WERI-Rb-1 (cell line): Measurements from ENCODE around the gene TSPAN13.
A peak's percentile ranks its signal among the peaks of the same experiment; 100 is the strongest.

Experiments used
- DNase-seq: peaks from one replicate; pipeline ENCODE4 v3.0.0-alpha.2; 2020
- H3K27ac ChIP-seq: fragments of 250-450 bp; sonication (Bioruptor Pico); 2 replicates; pipeline ENCODE4 v1.5.1; 2020; ENCODE audit warnings: mild to moderate bottlenecking, moderate library complexity
- H3K27me3 ChIP-seq: fragments of 250-450 bp; sonication (Bioruptor Pico); 2 replicates; pipeline ENCODE4 v1.5.1; 2021; ENCODE audit warnings: mild to moderate bottlenecking, low read depth, moderate library complexity; ENCODE audit not compliant: insufficient read depth, severe bottlenecking
- H3K36me3 ChIP-seq: fragments of 250-450 bp; sonication (Bioruptor Pico); 2 replicates; pipeline ENCODE4 v1.5.1; 2020; ENCODE audit warnings: mild to moderate bottlenecking, moderate library complexity
- H3K4me3 ChIP-seq: 2 replicates; pipeline ENCODE4 v1.5.1; 2011; ENCODE audit warnings: low read depth, mild to moderate bottlenecking, control low read depth, low read length
- H3K9me3 ChIP-seq: fragments of 250-450 bp; sonication (Bioruptor Pico); 2 replicates; pipeline ENCODE4 v1.5.1; 2021; ENCODE audit warnings: mild to moderate bottlenecking, moderate library complexity; ENCODE audit not compliant: severe bottlenecking
- TF ChIP-seq, protein P1 (sequence below): IDR thresholded peaks from 2 replicates; pipeline ENCODE4 v1.5.1; 2011; ENCODE audit warnings: low read depth, mild to moderate bottlenecking, control low read depth, inconsistent platforms, low read length

TSPAN13 gene

DNA sequence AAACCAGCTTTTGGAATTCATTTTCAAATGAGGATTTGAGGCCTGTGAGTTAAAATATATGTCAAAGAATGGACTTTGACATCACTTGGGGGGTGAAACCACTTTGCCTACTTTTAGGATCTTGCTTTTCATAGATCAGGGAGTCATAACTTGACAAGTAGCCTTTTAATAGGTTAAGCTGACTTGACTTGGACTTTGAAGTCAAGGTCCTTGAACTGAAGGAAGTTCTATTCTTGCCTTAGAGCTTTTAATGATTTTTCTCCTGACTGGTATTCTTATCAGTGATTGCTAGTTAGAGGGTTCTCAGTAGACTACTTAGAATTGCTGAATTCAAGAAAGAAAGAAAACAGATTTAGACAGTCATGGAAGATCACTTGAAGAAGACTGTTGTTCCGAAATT, 33.6 kb downstream of the TSPAN13 start:
- H3K27me3 ChIP-seq: no peaks in the 10 kb centered on the region
- H3K9me3 ChIP-seq: no peaks in the 10 kb centered on the region
- TF ChIP-seq, protein P1, sequence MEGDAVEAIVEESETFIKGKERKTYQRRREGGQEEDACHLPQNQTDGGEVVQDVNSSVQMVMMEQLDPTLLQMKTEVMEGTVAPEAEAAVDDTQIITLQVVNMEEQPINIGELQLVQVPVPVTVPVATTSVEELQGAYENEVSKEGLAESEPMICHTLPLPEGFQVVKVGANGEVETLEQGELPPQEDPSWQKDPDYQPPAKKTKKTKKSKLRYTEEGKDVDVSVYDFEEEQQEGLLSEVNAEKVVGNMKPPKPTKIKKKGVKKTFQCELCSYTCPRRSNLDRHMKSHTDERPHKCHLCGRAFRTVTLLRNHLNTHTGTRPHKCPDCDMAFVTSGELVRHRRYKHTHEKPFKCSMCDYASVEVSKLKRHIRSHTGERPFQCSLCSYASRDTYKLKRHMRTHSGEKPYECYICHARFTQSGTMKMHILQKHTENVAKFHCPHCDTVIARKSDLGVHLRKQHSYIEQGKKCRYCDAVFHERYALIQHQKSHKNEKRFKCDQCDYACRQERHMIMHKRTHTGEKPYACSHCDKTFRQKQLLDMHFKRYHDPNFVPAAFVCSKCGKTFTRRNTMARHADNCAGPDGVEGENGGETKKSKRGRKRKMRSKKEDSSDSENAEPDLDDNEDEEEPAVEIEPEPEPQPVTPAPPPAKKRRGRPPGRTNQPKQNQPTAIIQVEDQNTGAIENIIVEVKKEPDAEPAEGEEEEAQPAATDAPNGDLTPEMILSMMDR: no peak
- no peak for DNase-seq
- H3K27ac ChIP-seq: no peak overlapping the region
- no peak overlapping the region for H3K4me3 ChIP-seq
- H3K36me3 ChIP-seq: peaks cover 2% of the 10 kb centered on the region

DNA sequence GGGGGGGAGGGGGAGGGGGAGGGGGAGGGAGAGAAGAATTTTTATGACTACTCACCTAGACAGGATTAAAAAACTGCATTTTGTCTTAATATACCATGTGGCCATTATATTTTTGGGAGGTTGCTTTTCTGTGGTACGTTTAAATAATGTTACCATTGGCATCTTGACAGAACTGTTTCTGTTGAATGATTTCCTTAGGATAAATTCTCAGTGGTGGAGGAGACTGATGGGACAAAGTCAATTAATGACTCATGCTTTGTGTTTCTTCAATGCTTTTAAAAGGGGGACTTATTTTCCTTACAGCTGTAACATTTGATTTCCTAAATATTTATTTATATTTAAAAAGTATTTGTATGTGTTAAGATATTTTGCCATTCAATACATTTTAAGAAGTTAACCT, 37.5 kb downstream of the TSPAN13 start:
- no peak overlapping the region for H3K27ac ChIP-seq
- no peak for DNase-seq
- no peaks in the 10 kb centered on the region for H3K9me3 ChIP-seq
- H3K4me3 ChIP-seq: no peak overlapping the region
- TF ChIP-seq, protein P1: no peak
- no peaks in the 10 kb centered on the region for H3K27me3 ChIP-seq
- H3K36me3 ChIP-seq: no peaks in the 10 kb centered on the region

DNA sequence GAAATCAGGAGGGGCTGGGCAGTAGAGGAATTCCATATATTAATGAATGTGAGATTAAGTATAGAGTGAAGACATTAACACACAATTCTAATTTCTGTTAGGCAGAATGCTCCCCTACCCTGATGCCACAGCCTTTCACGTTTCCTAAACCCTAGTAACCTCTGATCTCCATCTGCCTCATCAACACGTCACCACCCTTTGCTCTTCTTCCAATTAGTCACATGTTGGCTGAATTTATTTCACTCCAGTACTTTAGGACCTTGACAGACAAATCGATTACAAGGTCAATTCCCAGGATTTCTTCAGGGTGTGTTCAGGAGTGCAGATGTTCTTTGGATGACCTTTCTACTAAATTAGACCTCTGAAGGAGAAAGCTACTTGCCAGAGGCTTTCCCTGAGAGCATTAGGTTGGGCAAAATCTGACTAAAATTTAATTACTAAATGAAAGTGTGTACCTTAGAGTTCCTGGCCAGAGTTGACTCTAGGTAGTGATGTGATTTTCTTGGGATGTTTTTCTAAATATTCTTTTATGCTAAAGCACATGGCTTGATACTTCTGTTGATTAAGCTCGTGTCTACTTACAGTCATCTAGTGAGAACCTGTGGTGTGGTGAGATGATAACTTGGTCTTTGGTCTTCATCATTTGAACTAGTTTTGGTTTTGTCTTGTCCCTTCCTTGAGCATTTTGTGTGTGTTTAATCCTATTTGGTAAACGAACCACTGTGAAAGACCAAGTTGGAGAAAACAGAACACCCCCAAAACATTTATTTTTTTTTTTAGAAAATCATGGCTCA, 38.5 kb downstream of the TSPAN13 start:
- DNase-seq: no peak
- Histone ChIP-seq H3K4me3 (no peak overlapping the region), H3K27ac (no peak overlapping the region), H3K27me3 (no peaks in the 10 kb centered on the region), H3K36me3 (no peaks in the 10 kb centered on the region), H3K9me3 (no peaks in the 10 kb centered on the region)
- TF ChIP-seq, protein P1: no peak

DNA sequence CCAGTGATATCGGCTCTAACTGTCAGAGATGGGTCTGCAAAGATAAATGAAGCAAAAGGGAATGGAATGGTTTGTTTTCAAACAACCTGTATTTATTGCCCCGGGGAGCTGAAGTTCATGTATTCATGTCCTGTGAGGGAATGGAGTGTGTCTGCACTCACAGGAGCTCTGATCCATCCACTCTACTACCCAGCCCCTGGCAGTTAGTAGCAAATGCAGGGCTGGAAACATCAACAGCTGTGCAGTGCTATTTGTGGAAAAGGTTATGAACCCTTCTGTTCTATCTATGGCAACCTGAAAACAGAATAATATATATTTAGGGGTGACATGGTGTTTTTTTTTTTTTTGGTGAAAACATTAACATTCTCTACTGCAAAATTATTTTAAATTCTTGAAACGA, 41.4 kb downstream of the TSPAN13 start:
- Histone ChIP-seq H3K4me3 (no peak overlapping the region), H3K27me3 (no peaks in the 10 kb centered on the region), H3K36me3 (no peaks in the 10 kb centered on the region), H3K9me3 (no peaks in the 10 kb centered on the region), H3K27ac (no peak overlapping the region)
- TF ChIP-seq, protein P1: no peak
- no peak for DNase-seq

DNA sequence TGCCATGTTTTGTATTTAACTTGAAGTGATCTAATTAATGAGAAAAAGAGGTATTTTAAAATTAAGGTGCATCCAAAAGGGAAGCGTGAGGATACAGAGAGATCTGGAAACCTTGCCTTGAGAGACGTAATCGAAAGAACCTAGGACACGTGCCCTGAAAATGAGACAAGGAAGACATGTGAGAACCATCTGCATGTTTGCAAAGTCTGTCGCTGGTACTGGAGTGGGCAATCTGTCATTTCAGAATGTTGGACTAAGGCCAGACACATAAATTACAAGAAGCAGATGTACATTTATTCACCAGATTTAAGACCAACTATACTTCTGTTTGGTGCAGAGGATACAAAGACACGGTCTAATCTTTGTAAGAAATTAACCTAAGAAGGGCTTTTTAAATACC, 42.1 kb downstream of the TSPAN13 start:
- Histone ChIP-seq H3K4me3 (no peak overlapping the region), H3K36me3 (no peaks in the 10 kb centered on the region), H3K9me3 (no peaks in the 10 kb centered on the region), H3K27me3 (no peaks in the 10 kb centered on the region), H3K27ac (no peak overlapping the region)
- TF ChIP-seq, protein P1: no peak
- DNase-seq: no peak

DNA sequence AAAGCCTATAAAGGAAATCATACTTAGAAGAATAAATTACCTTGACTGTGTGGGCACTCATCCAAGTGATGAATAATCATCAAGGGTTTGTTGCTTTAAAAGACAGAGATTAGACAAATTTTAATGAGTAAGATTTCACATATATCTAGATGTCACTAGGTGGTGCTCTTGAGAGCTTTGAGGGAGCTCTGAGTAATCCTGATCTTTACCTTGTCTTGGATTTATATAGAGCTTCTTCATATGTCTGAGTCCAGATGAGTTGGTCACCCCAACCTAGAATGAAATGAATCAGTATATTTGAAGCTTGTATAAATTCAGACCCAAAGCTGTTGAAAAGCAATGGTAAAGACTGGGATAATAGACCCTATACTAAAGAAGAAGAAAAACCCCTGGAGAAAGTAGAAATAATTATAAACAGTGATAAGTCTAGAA, 47.6 kb downstream of the TSPAN13 start:
- Histone ChIP-seq H3K27ac (no peak overlapping the region), H3K4me3 (no peak overlapping the region), H3K36me3 (no peaks in the 10 kb centered on the region), H3K9me3 (no peaks in the 10 kb centered on the region), H3K27me3 (no peaks in the 10 kb centered on the region)
- TF ChIP-seq, protein P1: 0 out of 2 replicates have a peak, but pooled peaks have one; percentile 25
- no peak for DNase-seq
